HepG2 (cell line): ENCODE data around the gene CELSR3. TPM values are rescaled to one million over a fixed set of nuclear protein-coding genes. Genes with fewer than 3 reads are reported as not detected.

Source experiments
- ATAC-seq: fragments of 200-7000 bp; cut with Tn5 transposase; 3 replicates; pipeline ENCODE4 v1.9.1; 2020; ENCODE audit warnings: mild to moderate bottlenecking, moderate library complexity
- BruUV-seq: library from RNA; stranded (reverse); fragments of 400-500 nt; replicated peaks from 2 replicates; lab custom pipeline; 2021; lab: Mats Ljungman, UMichigan
- CTCF ChIA-PET: fragments of 300-600 bp; formaldehyde crosslinking; extraction: SDS; loops from one replicate; lab custom pipeline; 2021; ENCODE audit warnings: low total read pairs, inconsistent platforms, low intra/inter-chr PET ratio; lab: Yijun Ruan, JAX
- POLR2A ChIA-PET: fragments of 350-600 bp; sonication (Branson Sonifier 250); formaldehyde crosslinking; loops from one replicate; lab custom pipeline; 2020; ENCODE audit warnings: antibody characterized with exemption, inconsistent platforms; lab: Yijun Ruan, JAX
- DNase-seq: peaks from one replicate; pipeline ENCODE4 v3.0.0-alpha.2; 2015; ENCODE audit warnings: low spot score
- FAIRE-seq: peaks from 3 replicates; lab custom pipeline; 2011; peaks lifted over from hg19 to GRCh38; lab: Jason Lieb, UNC
- H2AFZ ChIP-seq: one replicate; pipeline ENCODE4 v1.6.1; 2011; ENCODE audit warnings: low read length, inconsistent platforms
- H3K27ac ChIP-seq: fragments of 300-600 bp; 3 replicates; pipeline ENCODE4 v1.8.0; 2011; ENCODE audit warnings: mixed run types, mild to moderate bottlenecking, mixed read lengths, low read length, inconsistent platforms; ENCODE audit not compliant: insufficient read depth; ENCODE audit errors: extremely low read length
- H3K27me3 ChIP-seq, 2 experiments: fragments of 200-600 bp in 1 of 2; 2 replicates in 1 of 2; 3 replicates in 1 of 2; pipeline versions ENCODE4 v1.6.0 to v1.8.0; 2011; ENCODE audit warnings: low read length in 2 of 2, mild to moderate bottlenecking in 2 of 2, moderate library complexity in 2 of 2, inconsistent platforms in 1 of 2; ENCODE audit not compliant: insufficient read depth in 2 of 2, control insufficient read depth in 1 of 2
- H3K36me3 ChIP-seq, 2 experiments: fragments of 200-600 bp in 1 of 2; replicated peaks in 1 of 2; 2 replicates in 1 of 2; 3 replicates in 1 of 2; pipeline versions ENCODE4 v1.5.1 to v1.8.0; 2011; ENCODE audit warnings: low read length in 2 of 2, inconsistent platforms in 1 of 2; ENCODE audit not compliant: insufficient read depth in 2 of 2, control insufficient read depth in 1 of 2
- H3K4me1 ChIP-seq: 2 replicates; pipeline ENCODE4 v1.5.1; 2012; ENCODE audit warnings: low read length, inconsistent platforms; ENCODE audit not compliant: insufficient read depth
- H3K4me2 ChIP-seq: 2 replicates; pipeline ENCODE4 v1.6.0; 2011; ENCODE audit warnings: low read depth, low read length, inconsistent platforms
- H3K4me3 ChIP-seq, 3 experiments: fragments of 200-600 bp in 1 of 3; sonication (generic), shearing (Covaris generic) in 1 of 3; replicated peaks in 1 of 3; 2 replicates each; pipeline ENCODE4 v1.5.1; 2011 to 2016; ENCODE audit warnings: low read length in 3 of 3, inconsistent platforms in 2 of 3, low read depth in 2 of 3, mild to moderate bottlenecking in 2 of 3, control low read depth in 1 of 3, mixed read lengths in 1 of 3; ENCODE audit not compliant: insufficient read depth in 1 of 3
- H3K79me2 ChIP-seq: one replicate; pipeline ENCODE4 v1.6.1; 2011; ENCODE audit warnings: low read length, inconsistent platforms; ENCODE audit not compliant: insufficient read depth
- H3K9ac ChIP-seq: 2 replicates; pipeline ENCODE4 v1.6.0; 2011; ENCODE audit warnings: mild to moderate bottlenecking, low read depth, low read length, inconsistent platforms; ENCODE audit not compliant: insufficient read depth
- H3K9me3 ChIP-seq: 2 replicates; pipeline ENCODE4 v1.5.1; 2012; ENCODE audit warnings: mild to moderate bottlenecking, low read length
- H4K20me1 ChIP-seq: 2 replicates; pipeline ENCODE4 v1.6.0; 2011; ENCODE audit warnings: inconsistent platforms, mild to moderate bottlenecking, low read length, moderate library complexity; ENCODE audit not compliant: insufficient read depth
- ARNT ChIP-seq: fragments of 450-650 bp; IDR thresholded peaks from 2 replicates; pipeline ENCODE4 v1.6.1; 2017
- BATF2 ChIP-seq: sonication (generic); formaldehyde crosslinking; IDR thresholded peaks from 2 replicates; pipeline ENCODE4 v1.8.0; 2022; ENCODE audit warnings: mild to moderate bottlenecking, missing genetic modification reagents, moderate library complexity
- HIVEP1 ChIP-seq: sonication (generic); formaldehyde crosslinking; IDR thresholded peaks from 2 replicates; pipeline ENCODE4 v1.4.0; 2020; ENCODE audit warnings: mild to moderate bottlenecking, missing genetic modification reagents
- KDM5A ChIP-seq: fragments of 200-600 bp; sonication (generic); IDR thresholded peaks from 2 replicates; pipeline ENCODE4 v1.7.0; 2018; ENCODE audit warnings: antibody characterized with exemption, mild to moderate bottlenecking, low read length, borderline replicate concordance
- KLF15 ChIP-seq: sonication (generic); formaldehyde crosslinking; IDR thresholded peaks from 2 replicates; pipeline ENCODE4 v1.8.1; 2023; ENCODE audit warnings: borderline replicate concordance, mild to moderate bottlenecking, inconsistent platforms, missing genetic modification reagents, mixed read lengths
- KLF16 ChIP-seq, 2 experiments: sonication (generic) in 1 of 2; formaldehyde crosslinking in 1 of 2; IDR thresholded peaks; 2 replicates each; pipeline versions ENCODE4 v1.6.1 to v1.8.0; 2016 to 2023; ENCODE audit warnings: missing genetic modification reagents in 2 of 2, missing compliant biosample characterization in 1 of 2
- MED8 ChIP-seq: sonication (generic); formaldehyde crosslinking; IDR thresholded peaks from 2 replicates; pipeline ENCODE4 v1.8.1; 2023; ENCODE audit warnings: mild to moderate bottlenecking, missing genetic modification reagents; ENCODE audit not compliant: insufficient replicate concordance
- NR2F6 ChIP-seq, 2 experiments: IDR thresholded peaks; 2 replicates each; pipeline ENCODE4 v1.6.1; 2016; ENCODE audit warnings: antibody characterized with exemption in 1 of 2, mild to moderate bottlenecking in 1 of 2
- PLRG1 ChIP-seq: fragments of 450-650 bp; conservative IDR thresholded peaks from 2 replicates; pipeline ENCODE4 v1.6.1; 2016
- RCOR2 ChIP-seq: IDR thresholded peaks from 2 replicates; pipeline ENCODE4 v1.6.1; 2016; ENCODE audit warnings: missing biosample characterization, missing genetic modification reagents
- TAF15 ChIP-seq: fragments of 200-400 bp; formaldehyde crosslinking; IDR thresholded peaks from one replicate; pipeline ENCODE4 v1.6.1; 2018; ENCODE audit warnings: mild to moderate bottlenecking, low read depth, low read length; ENCODE audit not compliant: poor library complexity, severe bottlenecking
- TARDBP ChIP-seq: sonication (generic); formaldehyde crosslinking; IDR thresholded peaks from 2 replicates; pipeline ENCODE4 v1.8.0; 2022; ENCODE audit warnings: mild to moderate bottlenecking, missing genetic modification reagents
- TGIF2 ChIP-seq: IDR thresholded peaks from 2 replicates; pipeline ENCODE4 v1.6.1; 2016; ENCODE audit warnings: control low read depth, missing compliant biosample characterization
- ZFP37 ChIP-seq: sonication (generic); formaldehyde crosslinking; IDR thresholded peaks from 2 replicates; pipeline ENCODE4 v1.4.0; 2020; ENCODE audit warnings: missing genetic modification reagents, borderline replicate concordance
- ZFX ChIP-seq: sonication (generic); formaldehyde crosslinking; IDR thresholded peaks from 2 replicates; pipeline ENCODE4 v1.4.0; 2020; ENCODE audit warnings: mild to moderate bottlenecking, low read depth, missing genetic modification reagents, moderate library complexity
- ZKSCAN5 ChIP-seq: sonication (generic); formaldehyde crosslinking; IDR thresholded peaks from 2 replicates; pipeline ENCODE4 v1.5.1; 2020; ENCODE audit warnings: mild to moderate bottlenecking, missing genetic modification reagents
- ZNF230 ChIP-seq: sonication (generic); formaldehyde crosslinking; IDR thresholded peaks from 2 replicates; pipeline ENCODE4 v1.4.0; 2020; ENCODE audit warnings: mild to moderate bottlenecking, missing genetic modification reagents
- ZNF251 ChIP-seq: sonication (generic); formaldehyde crosslinking; IDR thresholded peaks from 2 replicates; pipeline ENCODE4 v1.9.0; 2021; ENCODE audit warnings: mild to moderate bottlenecking, missing genetic modification reagents
- ZSCAN9 ChIP-seq: IDR thresholded peaks from 2 replicates; pipeline ENCODE4 v1.6.1; 2016; ENCODE audit warnings: borderline replicate concordance
- WGBS: methylation state at CpG from one replicate; pipeline ENCODE4 v1.1.6; 2017; ENCODE audit warnings: low lambda C conversion rate; 5-methylcytosine and 5-hydroxymethylcytosine counted together
- in situ Hi-C: cut with HindIII; loops from 2 replicates; pipeline ENCODE4 v1.10.0; 2017; ENCODE audit warnings: low pct_unique_long_range_greater_than_20kb; ENCODE audit not compliant: extremely low pct_ligation_motif_present
- intact Hi-C: fragments of 100-400 bp; cut with micrococcal nuclease; formaldehyde crosslinking; loops from one replicate; pipeline ENCODE4 v1.10.0; 2022; ENCODE audit not compliant: unreplicated experiment
- polyA plus RNA-seq, 8 experiments: library from polyadenylated mRNA; depleted of rRNA in 3 of 8; stranded (reverse) in 7 of 8; unstranded in 1 of 8; fragments of >200 nt; fragmentation: Illumina TruSeq in 4 of 8; extraction: Trizol in 4 of 8; gene quantifications; 2 replicates each; pipeline versions ENCODE4 v1.2.1 to v1.2.3, GENCODE V29; 2011 to 2016; ENCODE audit warnings: low read depth in 4 of 8, missing spikeins in 1 of 8, mixed read lengths in 1 of 8; ENCODE audit not compliant: insufficient read depth in 1 of 8
- total RNA-seq, 5 experiments: library from RNA; depleted of rRNA; stranded (reverse); fragments of >200 nt; fragmentation: Illumina TruSeq; extraction: Trizol; gene quantifications; 2 replicates each; pipeline ENCODE4 v1.2.3, GENCODE V29; 2016; ENCODE audit warnings: low read depth in 1 of 5

The CELSR3 gene
- total and polyA plus RNA-seq, 2 of the 13 experiments (the other 11 are each of a cell fraction or from before 2014, with no cell fraction given) = 5.4 to 6.7 TPM

- no peak for ATAC-seq
- Histone ChIP-seq H3K9ac (no peak overlapping the region), H3K4me2 (no peak overlapping the region), H3K36me3 (peaks cover 0 to 3% of the 10 kb centered on the region in 2 experiments; a peak in 3 of 5 replicates), H3K4me3 (no peak overlapping the region), H3K9me3 (no peaks in the 10 kb centered on the region), H3K27ac (no peak overlapping the region), H3K27me3 (no peaks in the 10 kb centered on the region), H3K79me2 (no peaks in the 10 kb centered on the region), H3K4me1 (peaks cover 10% of the 10 kb centered on the region), H4K20me1 (no peaks in the 10 kb centered on the region; the same call in 1 of the 2 replicates), H2AFZ (no peak overlapping the region)
- intact Hi-C loops = no loop called here
- no peak for TF ChIP-seq KLF16 (CRISPR knock-in tag; IDR thresholded peaks at IDR 0.05)
- TF ChIP-seq NR2F6 (IDR thresholded peaks at IDR 0.05) = peak; percentile 23; the same call in 1 of the 2 replicates
- TF ChIP-seq NR2F6 (CRISPR knock-in tag; IDR thresholded peaks at IDR 0.05) = no peak
- ChIA-PET CTCF (no interaction called here), POLR2A (interaction anchor here (3.9 kb wide), 1 partner anchor 17 kb away, joined by 10 read pairs; the partner anchor contains the start of gene SLC26A6)
- no TSS peak for BruUV-seq
- in situ Hi-C loops = no loop called here
- FAIRE-seq = no peak
- DNase-seq = no peak
- 65% methylated on average over 13 of the region's 15 CpGs for WGBS
Measured at GRCh38 chr3:48652923-48653715, 9.6 kb downstream of the CELSR3 start.

- Histone ChIP-seq H3K4me1 (peaks cover 10% of the 10 kb centered on the region), H3K4me2 (no peak overlapping the region), H4K20me1 (no peaks in the 10 kb centered on the region), H3K79me2 (no peaks in the 10 kb centered on the region), H3K9me3 (no peaks in the 10 kb centered on the region), H3K36me3 (peaks cover 0 to 3% of the 10 kb centered on the region in 2 experiments; a peak in 3 of 5 replicates), H3K27me3 (no peaks in the 10 kb centered on the region), H3K4me3 (no peak overlapping the region), H3K27ac (no peak overlapping the region), H3K9ac (no peak overlapping the region), H2AFZ (no peak overlapping the region)
- BruUV-seq = no TSS peak
- TF ChIP-seq ZNF230 (no peak), HIVEP1 (no peak), ZSCAN9 (CRISPR knock-in tag) (no peak), ARNT (no peak), ZNF251 (no peak), RCOR2 (CRISPR knock-in tag) (no peak), BATF2 (CRISPR knock-in tag) (no peak), KLF15 (CRISPR knock-in tag) (no peak), ZKSCAN5 (CRISPR knock-in tag) (no peak), ZFX (CRISPR knock-in tag) (no peak), TAF15 (no peak), MED8 (no peak), TGIF2 (CRISPR knock-in tag) (no peak), ZFP37 (CRISPR knock-in tag) (no peak), TARDBP (CRISPR knock-in tag) (no peak), KDM5A (no peak), PLRG1 (no peak)
- 79% methylated on average over 5 of the region's 11 CpGs for WGBS
- ATAC-seq = no peak
- no peak for FAIRE-seq
- POLR2A ChIA-PET = interaction anchor here (1.0 kb wide), 1 partner anchor 12 kb away, joined by 3 read pairs; no protein-coding TSS in a partner anchor
- intact Hi-C loops (no loop called here), in situ Hi-C loops (no loop called here)
- CTCF ChIA-PET = no interaction called here
- DNase-seq = no peak
Measured at GRCh38 chr3:48651771-48652170, 10.9 kb downstream of the CELSR3 start.
